GM12878 (cell line): Measurements from ENCODE around the gene TSPAN16. TPM values are rescaled to one million over a fixed set of nuclear protein-coding genes. Genes with fewer than 3 reads are reported as not detected.

ENCODE experiments used
- BACH1 ChIP-seq: fragments of 450-650 bp; IDR thresholded peaks from 2 replicates; pipeline ENCODE4 v1.6.1; 2017; ENCODE audit warnings: mild to moderate bottlenecking, borderline replicate concordance
- ETV6 ChIP-seq, 2 experiments: fragments of 450-650 bp in 1 of 2; IDR thresholded peaks in 1 of 2; conservative IDR thresholded peaks in 1 of 2; 2 replicates each; pipeline ENCODE4 v1.6.1; 2014; ENCODE audit warnings: antibody characterized with exemption in 1 of 2, borderline replicate concordance in 1 of 2, low read depth in 1 of 2, mild to moderate bottlenecking in 1 of 2, moderate library complexity in 1 of 2
- IKZF1 ChIP-seq: fragments of 450-650 bp; conservative IDR thresholded peaks from 2 replicates; pipeline ENCODE4 v1.6.1; 2017; ENCODE audit warnings: antibody characterized with exemption, mild to moderate bottlenecking
- JUNB ChIP-seq: IDR thresholded peaks from 2 replicates; pipeline ENCODE4 v1.6.1; 2016; ENCODE audit warnings: antibody characterized with exemption, mild to moderate bottlenecking
- KAT2A ChIP-seq: conservative IDR thresholded peaks from 2 replicates; pipeline ENCODE4 v1.6.1; 2011; ENCODE audit warnings: low read depth, low read length; ENCODE audit not compliant: control insufficient read depth
- KLF5 ChIP-seq: fragments of 450-650 bp; IDR thresholded peaks from 2 replicates; pipeline ENCODE4 v1.6.1; 2014; ENCODE audit warnings: mild to moderate bottlenecking; ENCODE audit not compliant: partially characterized antibody
- MLLT1 ChIP-seq: fragments of 450-650 bp; IDR thresholded peaks from 2 replicates; pipeline ENCODE4 v1.6.1; 2016; ENCODE audit warnings: mild to moderate bottlenecking
- NFYA ChIP-seq: IDR thresholded peaks from 2 replicates; pipeline ENCODE4 v1.6.1; 2011; ENCODE audit warnings: low read depth, mild to moderate bottlenecking, low read length, improper control_type of control experiment, borderline replicate concordance
- PAX8 ChIP-seq: fragments of 450-650 bp; IDR thresholded peaks from 2 replicates; pipeline ENCODE4 v1.6.1; 2017; ENCODE audit warnings: mild to moderate bottlenecking, moderate library complexity
- PKNOX1 ChIP-seq: fragments of 450-650 bp; IDR thresholded peaks from 2 replicates; pipeline ENCODE4 v1.6.1; 2016; ENCODE audit warnings: mild to moderate bottlenecking
- PRDM15 ChIP-seq: fragments of 450-650 bp; formaldehyde crosslinking; IDR thresholded peaks from 2 replicates; pipeline ENCODE4 v1.4.0; 2020; ENCODE audit warnings: mild to moderate bottlenecking, moderate library complexity
- RBBP5 ChIP-seq: fragments of 200-600 bp; sonication (generic); conservative IDR thresholded peaks from 2 replicates; pipeline ENCODE4 v1.6.1; 2016
- REST ChIP-seq: IDR thresholded peaks from 2 replicates; pipeline ENCODE4 v1.6.1; 2012; ENCODE audit warnings: mild to moderate bottlenecking, low read depth, low read length
- SMC3 ChIP-seq: IDR thresholded peaks from 2 replicates; pipeline ENCODE4 v1.6.1; 2011; ENCODE audit warnings: low read length, improper control_type of control experiment, borderline replicate concordance
- SREBF1 ChIP-seq: IDR thresholded peaks from 2 replicates; pipeline ENCODE4 v1.6.1; 2012; ENCODE audit warnings: mild to moderate bottlenecking, low read length
- SREBF2 ChIP-seq: IDR thresholded peaks from 2 replicates; pipeline ENCODE4 v1.6.1; 2012; ENCODE audit warnings: mild to moderate bottlenecking, low read length
- USF2 ChIP-seq: IDR thresholded peaks from 2 replicates; pipeline ENCODE4 v1.6.1; 2011; ENCODE audit warnings: low read depth, low read length, improper control_type of control experiment, borderline replicate concordance
- polyA plus RNA-seq, 11 experiments: library from polyadenylated mRNA; depleted of rRNA in 4 of 11; unstranded in 6 of 11; stranded (reverse) in 5 of 11; fragments of >200 nt; fragmentation: Nextera tagmentation in 4 of 11; fragmentation: Illumina TruSeq in 1 of 11; extraction: Ambion mirVana in 4 of 11; extraction: Trizol in 1 of 11; gene quantifications; 1 replicate in 1 of 11; 2 replicates in 10 of 11; pipeline versions ENCODE4 v1.2.1 to v1.2.3, GENCODE V29; 2011 to 2016; ENCODE audit warnings: inconsistent platforms in 2 of 11, missing spikeins in 2 of 11, low read depth in 1 of 11
- total RNA-seq, 4 experiments: library from RNA; depleted of rRNA in 3 of 4; stranded (reverse); fragments of >200 nt in 3 of 4; fragmentation: Illumina TruSeq in 1 of 4; extraction: Trizol in 1 of 4; gene quantifications; 2 replicates each; pipeline versions ENCODE4 v1.2.1 to v1.2.3, GENCODE V29; 2013 to 2021

The TSPAN16 gene
- total and polyA plus RNA-seq, 10 of the 15 experiments (the other 5 are each of a cell fraction or from before 2014, with no cell fraction given): not detected

- TF ChIP-seq KLF5 (peak; percentile 50), RBBP5 (no peak), USF2 (no peak), JUNB (peak; percentile 28; the same call in 1 of the 2 replicates), KAT2A (no peak), BACH1 (0 out of 2 replicates have a peak, but pooled peaks have one; percentile 39), SREBF1 (no peak), SMC3 (no peak), PKNOX1 (peak; percentile 92), IKZF1 (peak; percentile 65), ETV6 (conservative IDR thresholded peaks at IDR 0.05 in 1 of 2, IDR thresholded peaks at IDR 0.05 in 1 of 2; ENCODE audit: borderline replicate concordance in 1 of 2, low read depth in 1 of 2) (no peak), NFYA (peak; percentile 12; the same call in 1 of the 2 replicates), MLLT1 (no peak), PAX8 (no peak), SREBF2 (no peak), PRDM15 (CRISPR knock-in tag) (no peak), REST (peak; percentile 44; the same call in 1 of the 2 replicates)
These were observed 50.4 kb downstream of the TSPAN16 start, which contains the start of the genes CCDC159 and TMEM205 (continued) for GRCh38 chr19:11346104-11346940.
